Mononuclear cell (primary cell): Measurements from ENCODE around the gene CTTNBP2NL. TPM values are rescaled to one million over a fixed set of nuclear protein-coding genes. Genes with fewer than 3 reads are reported as not detected.
"Not testable (repeated sequence)": the region's sequence is repeated elsewhere in the genome, so short reads cannot be mapped to it uniquely, and the experiment has no call there.

Experiments
- H3K27me3 ChIP-seq: 2 replicates; pipeline ENCODE4 v1.6.0; 2011; ENCODE audit warnings: low read length, control low read depth; ENCODE audit not compliant: insufficient read depth
- H3K4me1 ChIP-seq: 2 replicates; pipeline ENCODE4 v1.5.1; 2011; ENCODE audit warnings: mild to moderate bottlenecking, low read length, control low read depth; ENCODE audit not compliant: insufficient read depth
- H3K4me3 ChIP-seq: 2 replicates; pipeline ENCODE4 v1.5.1; 2011; ENCODE audit warnings: mild to moderate bottlenecking, low read length, moderate library complexity
- H3K9me3 ChIP-seq: 2 replicates; pipeline ENCODE4 v1.5.1; 2011; ENCODE audit warnings: low read depth, mild to moderate bottlenecking, control low read depth, low read length
- total RNA-seq: library from RNA; depleted of rRNA; stranded (reverse); fragments of >200 nt; gene quantifications from one replicate; pipeline ENCODE4 v1.2.3, GENCODE V29; 2012

The CTTNBP2NL gene
- total RNA-seq, 1 donor, result 0.63 TPM

GRCh38 chr1:112431038-112431437 lies 35.0 kb downstream of the CTTNBP2NL start:
- Histone ChIP-seq H3K4me1 (peaks cover 9% of the 10 kb centered on the region), H3K4me3 (no peak overlapping the region)

GRCh38 chr1:112435448-112435847 lies 39.4 kb downstream of the CTTNBP2NL start:
- Histone ChIP-seq H3K4me1 (peaks cover 4% of the 10 kb centered on the region), H3K27me3 (no peaks in the 10 kb centered on the region), H3K4me3 (no peak overlapping the region), H3K9me3 (no peaks in the 10 kb centered on the region)

More at GRCh38 chr1:112431038-112431437, 35.0 kb downstream of the CTTNBP2NL start:
- no peaks in the 10 kb centered on the region for H3K9me3 ChIP-seq
- H3K27me3 ChIP-seq, result no peaks in the 10 kb centered on the region

- H3K4me3 ChIP-seq, result no peak overlapping the region
- H3K27me3 ChIP-seq, result no peaks in the 10 kb centered on the region
- H3K9me3 ChIP-seq, result no peaks in the 10 kb centered on the region
- no peaks in the 10 kb centered on the region for H3K4me1 ChIP-seq
Measured at GRCh38 chr1:112436384-112437156, 40.6 kb downstream of the CTTNBP2NL start.

- H3K4me1 ChIP-seq, H3K4me3 ChIP-seq, H3K27me3 ChIP-seq, H3K9me3 ChIP-seq: not testable (repeated sequence)
Measured at GRCh38 chr1:112438156-112438555, 42.1 kb downstream of the CTTNBP2NL start.

- H3K27me3 ChIP-seq, result no peaks in the 10 kb centered on the region
Measured at GRCh38 chr1:112439592-112439991, 43.6 kb downstream of the CTTNBP2NL start.

GRCh38 chr1:112440574-112440973 lies 44.6 kb downstream of the CTTNBP2NL start:
- Histone ChIP-seq H3K4me1 (no peaks in the 10 kb centered on the region), H3K9me3 (no peaks in the 10 kb centered on the region), H3K27me3 (no peaks in the 10 kb centered on the region)

More at GRCh38 chr1:112439592-112439991, 43.6 kb downstream of the CTTNBP2NL start:
- H3K4me1 ChIP-seq, result no peaks in the 10 kb centered on the region
- H3K9me3 ChIP-seq, result no peaks in the 10 kb centered on the region
- no peak overlapping the region for H3K4me3 ChIP-seq

GRCh38 chr1:112444269-112444668 lies 48.3 kb downstream of the CTTNBP2NL start:
- Histone ChIP-seq H3K9me3 (no peaks in the 10 kb centered on the region), H3K4me3 (no peak overlapping the region), H3K4me1 (no peaks in the 10 kb centered on the region), H3K27me3 (no peaks in the 10 kb centered on the region)

More at GRCh38 chr1:112440574-112440973, 44.6 kb downstream of the CTTNBP2NL start:
- no peak overlapping the region for H3K4me3 ChIP-seq

- Histone ChIP-seq H3K4me3 (no peak overlapping the region), H3K4me1 (no peaks in the 10 kb centered on the region), H3K9me3 (no peaks in the 10 kb centered on the region), H3K27me3 (no peaks in the 10 kb centered on the region)
Measured at GRCh38 chr1:112445596-112445995, 49.6 kb downstream of the CTTNBP2NL start.

GRCh38 chr1:112446411-112446810 lies 50.4 kb downstream of the CTTNBP2NL start:
- H3K4me1 ChIP-seq, result no peaks in the 10 kb centered on the region
- no peak overlapping the region for H3K4me3 ChIP-seq
- no peaks in the 10 kb centered on the region for H3K9me3 ChIP-seq
- H3K27me3 ChIP-seq, result no peaks in the 10 kb centered on the region

- Histone ChIP-seq H3K9me3 (no peaks in the 10 kb centered on the region), H3K4me3 (no peak overlapping the region), H3K27me3 (no peaks in the 10 kb centered on the region), H3K4me1 (no peaks in the 10 kb centered on the region)
Measured at GRCh38 chr1:112448904-112449629, 53.1 kb downstream of the CTTNBP2NL start.

GRCh38 chr1:112449630-112449983 lies 53.6 kb downstream of the CTTNBP2NL start:
- H3K4me3 ChIP-seq, result no peak overlapping the region
- H3K9me3 ChIP-seq, result no peaks in the 10 kb centered on the region
- no peaks in the 10 kb centered on the region for H3K4me1 ChIP-seq
- H3K27me3 ChIP-seq, result no peaks in the 10 kb centered on the region

GRCh38 chr1:112450773-112451172 lies 54.8 kb downstream of the CTTNBP2NL start:
- H3K4me3 ChIP-seq, result no peak overlapping the region
- no peaks in the 10 kb centered on the region for H3K9me3 ChIP-seq
- H3K27me3 ChIP-seq, result no peaks in the 10 kb centered on the region
- H3K4me1 ChIP-seq, result no peaks in the 10 kb centered on the region

- not testable (repeated sequence) for H3K4me3 ChIP-seq, H3K4me1 ChIP-seq, H3K9me3 ChIP-seq, H3K27me3 ChIP-seq
Measured at GRCh38 chr1:112451301-112451700, 55.3 kb downstream of the CTTNBP2NL start.

- Histone ChIP-seq H3K9me3 (no peaks in the 10 kb centered on the region), H3K4me1 (no peaks in the 10 kb centered on the region), H3K27me3 (no peaks in the 10 kb centered on the region), H3K4me3 (no peak overlapping the region)
Measured at GRCh38 chr1:112453876-112454275, 57.9 kb downstream of the CTTNBP2NL start.

GRCh38 chr1:112454316-112454715 lies 58.3 kb downstream of the CTTNBP2NL start:
- Histone ChIP-seq H3K4me3 (no peak overlapping the region), H3K9me3 (no peaks in the 10 kb centered on the region), H3K4me1 (no peaks in the 10 kb centered on the region), H3K27me3 (no peaks in the 10 kb centered on the region)
